Testis (tissue), 3 donors: ENCODE results near the gene DMTF1. TPM values are rescaled to one million over a fixed set of nuclear protein-coding genes. Genes with fewer than 3 reads are reported as not detected.

Experiments
- DNase-seq: peaks from one replicate; pipeline ENCODE4 v3.0.0-alpha.2; 2019
- H3K27ac ChIP-seq, 2 donors: fragments of 200-600 bp; sonication (generic); one replicate each; pipeline ENCODE4 v1.5.1; 2019
- H3K27me3 ChIP-seq: fragments of 200-600 bp; sonication (generic); one replicate; pipeline ENCODE4 v1.5.1; 2019
- H3K36me3 ChIP-seq: fragments of 200-600 bp; sonication (generic); one replicate; pipeline ENCODE4 v1.5.1; 2017; ENCODE audit warnings: low read depth; ENCODE audit errors: missing control alignments
- H3K4me1 ChIP-seq: fragments of 200-600 bp; sonication (generic); one replicate; pipeline ENCODE4 v1.5.1; 2019
- H3K4me3 ChIP-seq, 2 donors: fragments of 200-600 bp; sonication (generic); one replicate each; pipeline ENCODE4 v1.5.1; 2017 to 2019
- H3K9me3 ChIP-seq: fragments of 200-600 bp; sonication (generic); one replicate; pipeline ENCODE4 v1.5.1; 2017
- POLR2A ChIP-seq: fragments of 450-650 bp; IDR thresholded peaks from one replicate; pipeline ENCODE4 v1.6.1; 2017; ENCODE audit warnings: antibody characterized with exemption, mild to moderate bottlenecking, moderate library complexity
- WGBS, 2 donors: methylation state at CpG; one replicate each; pipeline ENCODE4 v1.1.5; 2018; 5-methylcytosine and 5-hydroxymethylcytosine counted together
- intact Hi-C: fragments of 100-400 bp; cut with DNase I; formaldehyde crosslinking; loops from one replicate; pipeline ENCODE4 v1.15.1; 2023; ENCODE audit warnings: low total_unique reads
- polyA plus RNA-seq: library from polyadenylated mRNA; stranded (reverse); fragments of 350-450 nt; fragmentation: Illumina TruSeq; extraction: RNeasy Lipid Tissue Mini Kit (QIAGEN cat#74804); gene quantifications from one replicate; pipeline ENCODE4 v1.2.3, GENCODE V29; 2014; ENCODE audit warnings: low read depth, low replicate concordance; ENCODE audit not compliant: insufficient read depth
- total RNA-seq, 2 donors: library from RNA; depleted of rRNA; stranded (reverse); fragments of >200 nt; gene quantifications; one replicate each; pipeline ENCODE4 v1.2.3, GENCODE V29; 2016
- TF ChIP-seq, protein P1 (sequence below), 3 experiments: fragments of 450-650 bp in 2 of 3; fragments of 200-600 bp in 1 of 3; sonication (generic) in 1 of 3; IDR thresholded peaks; one replicate each; pipeline ENCODE4 v1.5.1; 2016 to 2019; ENCODE audit warnings: antibody characterized with exemption in 3 of 3, mild to moderate bottlenecking in 2 of 3, moderate library complexity in 1 of 3

Gene DMTF1
- total and polyA plus RNA-seq, 3 donors from 2014 or later, result 118 to 196 (median 148) TPM

DNA sequence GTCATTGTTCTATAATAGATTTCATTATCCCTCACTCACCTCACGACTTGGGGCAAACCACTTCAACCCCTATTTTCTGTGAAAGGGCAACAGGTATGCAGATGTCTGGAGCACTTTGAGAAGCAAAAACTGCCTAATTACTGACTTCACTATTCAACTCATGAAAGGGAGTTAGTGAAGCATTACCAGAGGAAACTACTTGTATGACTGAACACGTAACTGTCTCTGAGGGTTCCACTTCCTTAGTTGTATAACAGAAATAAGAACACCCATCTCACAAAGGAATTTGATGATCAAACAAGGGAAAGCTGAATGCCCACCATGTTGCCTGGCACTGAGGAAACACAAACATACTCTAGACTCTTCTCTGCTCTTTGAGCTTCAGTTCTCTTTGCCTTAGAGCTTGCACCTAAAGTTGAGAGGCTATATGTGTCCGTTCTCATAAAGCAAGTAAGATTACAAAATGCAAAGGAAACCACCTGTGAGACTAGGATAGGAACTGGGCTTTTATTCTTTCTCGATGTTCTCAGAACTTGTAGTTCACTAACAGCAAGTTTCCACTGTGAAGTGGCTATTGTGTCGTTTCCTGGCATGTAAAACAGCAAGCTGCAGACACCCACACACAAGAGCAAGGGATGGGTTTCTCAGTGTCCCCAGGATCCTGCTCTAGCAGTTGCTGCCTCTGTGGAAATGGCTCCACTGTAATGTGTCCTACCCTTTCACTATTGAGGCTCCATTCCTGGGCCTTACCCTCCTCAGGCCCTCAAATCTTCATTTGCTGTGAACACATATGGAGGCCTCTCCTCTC lies 64.7 kb downstream of the DMTF1 start:
- intact Hi-C loops, result no loop called here
- Histone ChIP-seq H3K4me3 (no peak overlapping the region), H3K4me1 (peaks cover 5% of the 10 kb centered on the region), H3K36me3 (no peaks in the 10 kb centered on the region), H3K27ac (no peak overlapping the region), H3K27me3 (no peaks in the 10 kb centered on the region), H3K9me3 (no peaks in the 10 kb centered on the region)
- DNase-seq, result no peak
- no peak for TF ChIP-seq POLR2A
- TF ChIP-seq, protein P1, sequence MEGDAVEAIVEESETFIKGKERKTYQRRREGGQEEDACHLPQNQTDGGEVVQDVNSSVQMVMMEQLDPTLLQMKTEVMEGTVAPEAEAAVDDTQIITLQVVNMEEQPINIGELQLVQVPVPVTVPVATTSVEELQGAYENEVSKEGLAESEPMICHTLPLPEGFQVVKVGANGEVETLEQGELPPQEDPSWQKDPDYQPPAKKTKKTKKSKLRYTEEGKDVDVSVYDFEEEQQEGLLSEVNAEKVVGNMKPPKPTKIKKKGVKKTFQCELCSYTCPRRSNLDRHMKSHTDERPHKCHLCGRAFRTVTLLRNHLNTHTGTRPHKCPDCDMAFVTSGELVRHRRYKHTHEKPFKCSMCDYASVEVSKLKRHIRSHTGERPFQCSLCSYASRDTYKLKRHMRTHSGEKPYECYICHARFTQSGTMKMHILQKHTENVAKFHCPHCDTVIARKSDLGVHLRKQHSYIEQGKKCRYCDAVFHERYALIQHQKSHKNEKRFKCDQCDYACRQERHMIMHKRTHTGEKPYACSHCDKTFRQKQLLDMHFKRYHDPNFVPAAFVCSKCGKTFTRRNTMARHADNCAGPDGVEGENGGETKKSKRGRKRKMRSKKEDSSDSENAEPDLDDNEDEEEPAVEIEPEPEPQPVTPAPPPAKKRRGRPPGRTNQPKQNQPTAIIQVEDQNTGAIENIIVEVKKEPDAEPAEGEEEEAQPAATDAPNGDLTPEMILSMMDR (IDR thresholded peaks at IDR 0.05), result no peak
- WGBS, 2 donors, result 59 to 60% methylated on average over 5 of the region's 5 CpGs

DNA sequence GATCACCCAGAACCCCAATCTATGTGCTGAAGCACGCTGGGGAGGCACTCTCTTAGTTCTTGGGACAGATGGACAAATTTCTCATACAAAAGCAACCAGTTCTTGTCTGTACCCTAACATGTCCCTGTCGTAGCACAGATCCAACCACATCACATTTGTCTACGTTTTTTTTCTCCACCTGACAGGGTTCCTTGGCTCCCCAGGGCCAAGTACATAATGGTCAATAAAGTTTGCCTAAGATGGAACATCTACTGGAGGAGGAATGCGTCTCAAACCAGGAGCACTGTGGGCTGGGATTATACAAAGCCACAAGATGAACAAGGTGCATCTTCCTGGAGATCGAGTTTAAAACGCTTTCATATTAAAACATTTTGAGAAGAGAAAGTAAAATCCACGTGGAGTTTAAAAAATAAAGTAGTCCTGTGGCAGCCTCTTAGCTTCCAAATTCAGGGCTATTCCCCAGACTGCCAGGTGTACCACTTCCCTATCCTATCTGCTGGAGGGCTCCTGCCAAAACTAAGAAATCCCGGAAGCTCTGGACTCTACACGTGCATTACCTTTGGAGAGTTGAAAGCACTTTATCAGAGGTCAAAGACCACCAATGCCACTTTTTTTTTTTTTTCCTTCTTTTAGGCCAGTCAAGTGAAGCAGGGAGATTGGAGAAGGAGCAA lies 65.9 kb downstream of the DMTF1 start:
- Histone ChIP-seq H3K36me3 (no peaks in the 10 kb centered on the region), H3K4me3 (peak overlapping the region in 1 of 2 donors; percentile 77), H3K27ac (peak overlapping the region in 1 of 2 donors; percentile 86), H3K9me3 (no peaks in the 10 kb centered on the region), H3K4me1 (no peaks in the 10 kb centered on the region), H3K27me3 (no peaks in the 10 kb centered on the region)
- no peak for TF ChIP-seq POLR2A
- 27 to 45% methylated on average over 9 of the region's 9 CpGs for WGBS, 2 donors
- no peak for DNase-seq
- intact Hi-C loops, result no loop called here

GRCh38 chr7:87218796-87219544 lies 66.7 kb downstream of the DMTF1 start:
- no peaks in the 10 kb centered on the region for H3K27me3 ChIP-seq
- intact Hi-C loops, result no loop called here
- no peak for TF ChIP-seq POLR2A
- TF ChIP-seq, protein P1 (IDR thresholded peaks at IDR 0.05), result no peak
- no peaks in the 10 kb centered on the region for H3K9me3 ChIP-seq
- no peaks in the 10 kb centered on the region for H3K36me3 ChIP-seq
- H3K27ac ChIP-seq, result peak overlapping the region; percentile 75 to 86
- WGBS, 2 donors, result 1 to 2% methylated on average over 9 to 17 of the region's 17 CpGs
- peak; percentile 60 for DNase-seq
- no peaks in the 10 kb centered on the region for H3K4me1 ChIP-seq
- peak overlapping the region; percentile 77 to 83 for H3K4me3 ChIP-seq

DNA sequence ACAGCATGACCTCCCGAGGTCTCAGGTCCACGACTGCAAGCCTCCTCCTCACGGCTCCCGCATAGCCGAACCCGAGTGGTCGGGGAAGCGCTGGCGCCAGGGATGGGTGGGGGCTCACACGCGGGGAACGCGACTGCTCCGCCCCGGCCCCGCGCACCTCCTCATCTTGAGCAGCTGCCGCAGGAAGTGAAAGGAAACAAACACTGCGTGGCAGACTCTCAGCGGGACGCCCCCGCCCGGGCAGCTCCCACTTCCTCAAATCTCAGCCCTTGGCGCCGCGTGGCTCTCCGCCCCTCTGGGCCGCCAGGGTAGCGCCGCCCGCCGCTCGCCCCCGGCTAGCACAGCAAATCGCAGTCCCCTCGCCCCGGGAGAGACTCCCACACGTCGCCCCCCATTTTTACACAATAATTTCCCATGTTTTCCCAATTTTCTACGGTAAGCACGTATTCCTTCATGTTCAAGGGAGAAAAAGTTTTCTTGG lies 67.3 kb downstream of the DMTF1 start, which contains the start of gene TMEM243:
TSS of gene TMEM243 (minus strand) at position 188 of the 481 bp plus-strand sequence. CDS start 229 bp downstream, outside the sequence.
- Histone ChIP-seq H3K4me3 (peak within 1 kb of the TSS; percentile 77 to 83), H3K36me3 (no peaks in the 10 kb centered on the region), H3K9me3 (no peaks in the 10 kb centered on the region), H3K4me1 (no peaks in the 10 kb centered on the region), H3K27ac (peak within 1 kb of the TSS; percentile 75 to 86), H3K27me3 (no peaks in the 10 kb centered on the region)
- peak; percentile 80 for DNase-seq
- TF ChIP-seq, protein P1 (IDR thresholded peaks at IDR 0.05), result no peak
- no peak for TF ChIP-seq POLR2A
- intact Hi-C loops, result loop anchor here (10.0 kb wide), 1 partner anchor 75 kb away; no protein-coding TSS in a partner anchor
- WGBS, 2 donors, result 1% methylated on average over 23 to 41 of the region's 41 CpGs
